Transverse colon (tissue), 4 donors: ENCODE measurements around the gene FCRL3.

Source experiments
- EP300 ChIP-seq: sonication (generic); formaldehyde crosslinking; IDR thresholded peaks from one replicate; pipeline ENCODE4 v1.6.1; 2017; ENCODE audit warnings: antibody characterized with exemption, low read depth
- POLR2A ChIP-seq: fragments of 450-650 bp; IDR thresholded peaks from one replicate; pipeline ENCODE4 v1.6.1; 2016; ENCODE audit warnings: antibody characterized with exemption, mild to moderate bottlenecking, moderate library complexity
- POLR2AphosphoS5 ChIP-seq, 3 donors: sonication (generic); formaldehyde crosslinking; IDR thresholded peaks; one replicate each; pipeline ENCODE4 v1.6.1; 2016; ENCODE audit warnings: antibody characterized with exemption in 3 of 3
- TF ChIP-seq, protein P1 (sequence below), 5 experiments: fragments of 200-600 bp in 3 of 5; fragments of 450-650 bp in 2 of 5; sonication (generic) in 3 of 5; IDR thresholded peaks; 1 replicate in 2 of 5; 2 replicates in 3 of 5; pipeline ENCODE4 v1.5.1; 2016 to 2017; ENCODE audit warnings: antibody characterized with exemption in 5 of 5, inconsistent platforms in 3 of 5, mild to moderate bottlenecking in 2 of 5, moderate library complexity in 1 of 5

DNA sequence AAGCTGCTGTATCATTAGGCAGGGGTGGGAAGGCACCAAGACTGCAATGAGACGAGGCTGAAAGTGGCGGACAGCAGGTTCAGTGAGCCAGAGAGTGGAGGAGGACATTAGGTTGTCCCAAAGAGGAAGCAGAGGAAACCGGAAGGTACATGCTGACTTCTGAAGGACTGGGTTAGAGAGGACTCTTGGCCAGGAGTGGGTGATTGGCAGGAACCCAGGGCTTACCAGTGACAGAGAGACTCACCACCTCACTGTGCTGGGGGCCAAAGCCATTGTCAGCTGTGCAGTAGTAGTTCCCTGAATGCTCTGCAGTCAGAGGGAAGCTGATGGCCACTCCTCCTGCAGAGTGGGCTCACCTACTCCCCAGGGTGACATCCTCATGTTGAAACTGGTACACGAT is 60.8 kb downstream of the FCRL3 start:
- TF ChIP-seq, protein P1, sequence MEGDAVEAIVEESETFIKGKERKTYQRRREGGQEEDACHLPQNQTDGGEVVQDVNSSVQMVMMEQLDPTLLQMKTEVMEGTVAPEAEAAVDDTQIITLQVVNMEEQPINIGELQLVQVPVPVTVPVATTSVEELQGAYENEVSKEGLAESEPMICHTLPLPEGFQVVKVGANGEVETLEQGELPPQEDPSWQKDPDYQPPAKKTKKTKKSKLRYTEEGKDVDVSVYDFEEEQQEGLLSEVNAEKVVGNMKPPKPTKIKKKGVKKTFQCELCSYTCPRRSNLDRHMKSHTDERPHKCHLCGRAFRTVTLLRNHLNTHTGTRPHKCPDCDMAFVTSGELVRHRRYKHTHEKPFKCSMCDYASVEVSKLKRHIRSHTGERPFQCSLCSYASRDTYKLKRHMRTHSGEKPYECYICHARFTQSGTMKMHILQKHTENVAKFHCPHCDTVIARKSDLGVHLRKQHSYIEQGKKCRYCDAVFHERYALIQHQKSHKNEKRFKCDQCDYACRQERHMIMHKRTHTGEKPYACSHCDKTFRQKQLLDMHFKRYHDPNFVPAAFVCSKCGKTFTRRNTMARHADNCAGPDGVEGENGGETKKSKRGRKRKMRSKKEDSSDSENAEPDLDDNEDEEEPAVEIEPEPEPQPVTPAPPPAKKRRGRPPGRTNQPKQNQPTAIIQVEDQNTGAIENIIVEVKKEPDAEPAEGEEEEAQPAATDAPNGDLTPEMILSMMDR (IDR thresholded peaks at IDR 0.05): no peak
- TF ChIP-seq EP300: no peak
- TF ChIP-seq POLR2AphosphoS5 (IDR thresholded peaks at IDR 0.05): no peak
- no peak for TF ChIP-seq POLR2A
